Adipocyte (in vitro differentiated cells): ENCODE results near the gene RLBP1.
"Not testable (repeated sequence)": the region's sequence is repeated elsewhere in the genome, so short reads cannot be mapped to it uniquely, and the experiment has no call there.

Experiments
- DNase-seq: peaks from one replicate; pipeline ENCODE4 v3.0.0-alpha.2; 2015; ENCODE audit warnings: low read depth
- H3K27me3 ChIP-seq: replicated peaks from 2 replicates; pipeline ENCODE4 v1.7.0; 2013; ENCODE audit warnings: mild to moderate bottlenecking, low read length, moderate library complexity; ENCODE audit not compliant: control insufficient read depth, insufficient read depth
- H3K36me3 ChIP-seq: 2 replicates; pipeline ENCODE4 v1.7.0; 2013; ENCODE audit warnings: low read length, mild to moderate bottlenecking, moderate library complexity; ENCODE audit not compliant: control insufficient read depth, insufficient read depth, severe bottlenecking
- H3K4me1 ChIP-seq: 2 replicates; pipeline ENCODE4 v1.7.0; 2013; ENCODE audit warnings: mild to moderate bottlenecking, low read length, moderate library complexity; ENCODE audit not compliant: control insufficient read depth, insufficient read depth
- H3K4me3 ChIP-seq: 2 replicates; pipeline ENCODE4 v1.7.0; 2013; ENCODE audit warnings: mild to moderate bottlenecking, low read length, moderate library complexity
- H3K9ac ChIP-seq: 2 replicates; pipeline ENCODE4 v1.7.0; 2013; ENCODE audit warnings: mild to moderate bottlenecking, low read length, moderate library complexity
- H3K9me3 ChIP-seq: 2 replicates; pipeline ENCODE4 v1.7.0; 2013; ENCODE audit warnings: mild to moderate bottlenecking, low read length, moderate library complexity; ENCODE audit not compliant: control insufficient read depth

RLBP1 gene

GRCh38 chr15:89221543-89221942, at the start of gene RLBP1:
TSS of gene RLBP1 (minus strand) at chr15:89221579. CDS start at chr15:89218975, 2,604 bp downstream.
- no peaks in the 10 kb centered on the region for H3K9me3 ChIP-seq
- peaks cover 35% of the 10 kb centered on the region for H3K27me3 ChIP-seq
- H3K36me3 ChIP-seq = no peaks in the 10 kb centered on the region
- no peak within 1 kb of the TSS for H3K9ac ChIP-seq
- H3K4me1 ChIP-seq = peaks cover 4% of the 10 kb centered on the region
- no peak within 1 kb of the TSS for H3K4me3 ChIP-seq
- DNase-seq = no peak

- H3K4me3 ChIP-seq, DNase-seq, H3K4me1 ChIP-seq, H3K9ac ChIP-seq, H3K27me3 ChIP-seq, H3K9me3 ChIP-seq, H3K36me3 ChIP-seq: not testable (repeated sequence)
Measured at GRCh38 chr15:89250142-89250541, 28.8 kb upstream of the RLBP1 start.

- Histone ChIP-seq H3K4me1 (peaks cover 7% of the 10 kb centered on the region), H3K36me3 (no peaks in the 10 kb centered on the region)
Measured at GRCh38 chr15:89248584-89248983, 27.2 kb upstream of the RLBP1 start.

GRCh38 chr15:89247446-89247845, 26.1 kb upstream of the RLBP1 start:
- H3K9ac ChIP-seq = no peak overlapping the region
- DNase-seq = no peak
- H3K9me3 ChIP-seq = no peaks in the 10 kb centered on the region
- no peaks in the 10 kb centered on the region for H3K27me3 ChIP-seq
- H3K36me3 ChIP-seq = no peaks in the 10 kb centered on the region
- H3K4me1 ChIP-seq = peaks cover 12% of the 10 kb centered on the region
- no peak overlapping the region for H3K4me3 ChIP-seq

More at GRCh38 chr15:89248584-89248983, 27.2 kb upstream of the RLBP1 start:
- H3K9ac ChIP-seq = no peak overlapping the region
- H3K4me3 ChIP-seq = no peak overlapping the region
- H3K27me3 ChIP-seq = no peaks in the 10 kb centered on the region
- H3K9me3 ChIP-seq = no peaks in the 10 kb centered on the region
- no peak for DNase-seq

- Histone ChIP-seq H3K9me3 (peaks cover 9% of the 10 kb centered on the region), H3K4me1 (peaks cover 12% of the 10 kb centered on the region), H3K9ac (peak overlapping the region; percentile 90), H3K27me3 (no peaks in the 10 kb centered on the region), H3K4me3 (peak overlapping the region; percentile 92), H3K36me3 (no peaks in the 10 kb centered on the region)
- DNase-seq = no peak
Measured at GRCh38 chr15:89244574-89244903, 23.2 kb upstream of the RLBP1 start.

GRCh38 chr15:89243691-89244573, 22.6 kb upstream of the RLBP1 start, which contains the start of gene FANCI:
TSS of gene FANCI (plus strand) at chr15:89243979. CDS start at chr15:89247648, 3,669 bp downstream.
- no peaks in the 10 kb centered on the region for H3K36me3 ChIP-seq
- H3K4me1 ChIP-seq = peaks cover 12% of the 10 kb centered on the region
- peak; percentile 96 for DNase-seq
- H3K9me3 ChIP-seq = peaks cover 13% of the 10 kb centered on the region
- H3K27me3 ChIP-seq = no peaks in the 10 kb centered on the region
- peak within 1 kb of the TSS; percentile 90 for H3K9ac ChIP-seq
- H3K4me3 ChIP-seq = peak within 1 kb of the TSS; percentile 92

- Histone ChIP-seq H3K9ac (peak overlapping the region; percentile 90), H3K4me1 (peaks cover 12% of the 10 kb centered on the region), H3K27me3 (no peaks in the 10 kb centered on the region), H3K9me3 (peaks cover 13% of the 10 kb centered on the region), H3K4me3 (peak overlapping the region; percentile 92), H3K36me3 (no peaks in the 10 kb centered on the region)
- DNase-seq = peak; percentile 61
Measured at GRCh38 chr15:89243046-89243690, 21.8 kb upstream of the RLBP1 start.

GRCh38 chr15:89239883-89240810, 18.8 kb upstream of the RLBP1 start:
- H3K9ac ChIP-seq, H3K27me3 ChIP-seq, H3K4me3 ChIP-seq, DNase-seq, H3K36me3 ChIP-seq: not testable (repeated sequence)
- peaks cover 13% of the 10 kb centered on the region for H3K9me3 ChIP-seq
- H3K4me1 ChIP-seq = peaks cover 12% of the 10 kb centered on the region

- H3K36me3 ChIP-seq = no peaks in the 10 kb centered on the region
- H3K27me3 ChIP-seq = peaks cover 3% of the 10 kb centered on the region
- H3K9me3 ChIP-seq = no peaks in the 10 kb centered on the region
- no peak overlapping the region for H3K4me3 ChIP-seq
- no peaks in the 10 kb centered on the region for H3K4me1 ChIP-seq
- DNase-seq = no peak
- H3K9ac ChIP-seq = no peak overlapping the region
Measured at GRCh38 chr15:89231832-89232231, 10.5 kb upstream of the RLBP1 start.

- Histone ChIP-seq H3K9ac (no peak overlapping the region), H3K4me1 (no peaks in the 10 kb centered on the region), H3K4me3 (no peak overlapping the region), H3K36me3 (no peaks in the 10 kb centered on the region), H3K9me3 (no peaks in the 10 kb centered on the region), H3K27me3 (peaks cover 3% of the 10 kb centered on the region)
- DNase-seq = no peak
Measured at GRCh38 chr15:89230277-89230676, 8.9 kb upstream of the RLBP1 start.

GRCh38 chr15:89227425-89227824, 6.0 kb upstream of the RLBP1 start:
- Histone ChIP-seq H3K9ac (no peak overlapping the region), H3K4me1 (no peaks in the 10 kb centered on the region), H3K27me3 (peaks cover 3% of the 10 kb centered on the region), H3K4me3 (no peak overlapping the region), H3K9me3 (no peaks in the 10 kb centered on the region), H3K36me3 (no peaks in the 10 kb centered on the region)
- no peak for DNase-seq
